Measurements from ENCODE around the gene GNGT2.

The GNGT2 gene

DNA sequence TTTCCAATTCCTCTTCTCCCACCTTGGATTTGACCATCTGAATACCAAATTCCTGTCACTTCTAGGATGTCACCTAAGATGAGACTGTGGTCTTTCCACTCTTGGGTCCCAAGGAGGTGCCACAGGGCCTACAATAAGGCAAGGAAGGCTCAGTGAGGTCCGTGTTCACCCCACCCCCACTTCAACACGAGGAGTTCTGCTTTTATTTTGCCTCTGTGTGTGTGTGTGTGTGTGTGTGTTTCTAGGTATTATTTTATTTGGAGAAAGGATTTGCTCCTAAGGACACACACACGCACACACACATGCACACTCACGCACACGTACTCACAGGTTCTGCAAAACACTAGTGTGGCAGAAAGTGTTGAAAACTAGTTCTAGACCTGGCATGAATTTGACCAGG, 44.8 kb upstream of the GNGT2 start:
- H3K9ac ChIP-seq (ENCODE audit: low read depth, low read length, poor library complexity, severe bottlenecking) = no peak overlapping the region
- no peaks in the 10 kb centered on the region for H3F3A ChIP-seq (ENCODE audit: low read depth)
- H3K4me3 ChIP-seq (ENCODE audit: low read length, poor library complexity, severe bottlenecking) = no peak overlapping the region
- H3K79me2 ChIP-seq (ENCODE audit: insufficient read depth, low read length) = no peaks in the 10 kb centered on the region
- no peaks in the 10 kb centered on the region for H4K20me1 ChIP-seq (ENCODE audit: insufficient read depth, low read length, poor library complexity, severe bottlenecking)
- no peaks in the 10 kb centered on the region for H3K9me2 ChIP-seq (replicated peaks; ENCODE audit: low read depth, low read length)
- no peak overlapping the region for H2AFZ ChIP-seq (ENCODE audit: low read length)
- no peaks in the 10 kb centered on the region for H3K27me3 ChIP-seq (ENCODE audit: insufficient read depth, low read length, poor library complexity, severe bottlenecking)
- H3K36me3 ChIP-seq (ENCODE audit: insufficient read depth, low read length) = no peaks in the 10 kb centered on the region
- no peak overlapping the region for H3K4me2 ChIP-seq (ENCODE audit: low read depth, low read length, poor library complexity, severe bottlenecking)
- H3K9me3 ChIP-seq (ENCODE audit: insufficient read depth, low read depth, low read length) = no peaks in the 10 kb centered on the region
- TF ChIP-seq CTCF (conservative IDR thresholded peaks at IDR 0.05; ENCODE audit: low read length) (no peak), EZH2phosphoT487 (IDR thresholded peaks at IDR 0.05; ENCODE audit: borderline replicate concordance) (no peak)
- H3K4me1 ChIP-seq (ENCODE audit: insufficient read depth, low read length, poor library complexity, severe bottlenecking) = peaks cover 3% of the 10 kb centered on the region

GRCh38 chr17:49254066-49254465, 43.7 kb upstream of the GNGT2 start:
- Histone ChIP-seq H3K27me3 (ENCODE audit: insufficient read depth, low read length, poor library complexity, severe bottlenecking) (no peaks in the 10 kb centered on the region), H3K79me2 (ENCODE audit: insufficient read depth, low read length) (no peaks in the 10 kb centered on the region), H2AFZ (ENCODE audit: low read length) (no peak overlapping the region), H3K4me3 (ENCODE audit: low read length, poor library complexity, severe bottlenecking) (no peak overlapping the region), H3F3A (ENCODE audit: low read depth) (no peaks in the 10 kb centered on the region), H3K4me1 (ENCODE audit: insufficient read depth, low read length, poor library complexity, severe bottlenecking) (no peaks in the 10 kb centered on the region), H3K36me3 (ENCODE audit: insufficient read depth, low read length) (no peaks in the 10 kb centered on the region), H3K9ac (ENCODE audit: low read depth, low read length, poor library complexity, severe bottlenecking) (no peak overlapping the region), H3K9me3 (ENCODE audit: insufficient read depth, low read depth, low read length) (no peaks in the 10 kb centered on the region), H4K20me1 (ENCODE audit: insufficient read depth, low read length, poor library complexity, severe bottlenecking) (no peaks in the 10 kb centered on the region), H3K9me2 (replicated peaks; ENCODE audit: low read depth, low read length) (no peaks in the 10 kb centered on the region), H3K4me2 (ENCODE audit: low read depth, low read length, poor library complexity, severe bottlenecking) (no peak overlapping the region)
- TF ChIP-seq CTCF (conservative IDR thresholded peaks at IDR 0.05; ENCODE audit: low read length) (no peak; the same call in 1 of the 2 replicates), EZH2phosphoT487 (IDR thresholded peaks at IDR 0.05; ENCODE audit: borderline replicate concordance) (no peak)

DNA sequence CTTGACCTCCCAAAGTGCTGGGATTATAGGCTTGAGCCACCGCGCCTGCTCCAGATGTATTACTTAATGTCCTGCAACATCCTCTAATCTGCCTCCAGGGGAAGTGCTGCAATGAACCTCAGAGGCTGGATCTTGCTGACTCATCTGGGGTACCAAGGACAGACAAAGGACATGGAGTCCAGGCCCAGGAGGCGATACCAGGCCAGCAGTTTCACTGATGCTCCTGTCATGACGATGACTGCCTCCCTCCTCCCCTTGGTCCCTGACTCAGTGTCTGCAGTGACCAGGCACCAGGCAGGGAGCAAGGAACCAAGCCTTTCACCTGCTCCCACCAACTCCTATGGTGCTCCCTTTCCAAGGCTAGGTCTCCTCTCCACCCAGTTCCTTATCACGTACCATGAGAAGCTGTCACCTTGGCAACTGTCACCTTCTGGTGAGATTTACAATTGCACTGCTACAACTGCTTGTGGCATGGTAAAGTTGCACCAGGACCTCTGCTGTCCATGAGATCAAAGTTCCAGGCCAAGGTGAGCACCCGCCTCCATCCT, 41.8 kb upstream of the GNGT2 start:
- no peaks in the 10 kb centered on the region for H3K9me3 ChIP-seq (ENCODE audit: insufficient read depth, low read depth, low read length)
- H3K9me2 ChIP-seq (replicated peaks; ENCODE audit: low read depth, low read length) = no peaks in the 10 kb centered on the region
- H4K20me1 ChIP-seq (ENCODE audit: insufficient read depth, low read length, poor library complexity, severe bottlenecking) = no peaks in the 10 kb centered on the region
- H3K79me2 ChIP-seq (ENCODE audit: insufficient read depth, low read length) = no peaks in the 10 kb centered on the region
- TF ChIP-seq CTCF (conservative IDR thresholded peaks at IDR 0.05; ENCODE audit: low read length) = no peak
- TF ChIP-seq EZH2phosphoT487 (IDR thresholded peaks at IDR 0.05; ENCODE audit: borderline replicate concordance) = no peak
- no peaks in the 10 kb centered on the region for H3K4me1 ChIP-seq (ENCODE audit: insufficient read depth, low read length, poor library complexity, severe bottlenecking)
- no peaks in the 10 kb centered on the region for H3K27me3 ChIP-seq (ENCODE audit: insufficient read depth, low read length, poor library complexity, severe bottlenecking)
- no peaks in the 10 kb centered on the region for H3K36me3 ChIP-seq (ENCODE audit: insufficient read depth, low read length)
- no peak overlapping the region for H2AFZ ChIP-seq (ENCODE audit: low read length)
- H3K9ac ChIP-seq (ENCODE audit: low read depth, low read length, poor library complexity, severe bottlenecking) = no peak overlapping the region
- H3K4me2 ChIP-seq (ENCODE audit: low read depth, low read length, poor library complexity, severe bottlenecking) = no peak overlapping the region
- no peaks in the 10 kb centered on the region for H3F3A ChIP-seq (ENCODE audit: low read depth)
- no peak overlapping the region for H3K4me3 ChIP-seq (ENCODE audit: low read length, poor library complexity, severe bottlenecking)

All from Loucy (cell line).